SU-DHL-6 (cell line): ENCODE measurements around the gene CDC42BPG.

Experiments used
- H2AFZ ChIP-seq: fragments of 200-600 bp; sonication (generic); 2 replicates; pipeline ENCODE4 v1.6.1; 2014; ENCODE audit warnings: low read depth, mild to moderate bottlenecking, moderate library complexity, mixed read lengths, antibody characterized with exemption, low read length; ENCODE audit not compliant: severe bottlenecking
- H3F3A ChIP-seq: fragments of 200-600 bp; shearing (Covaris generic); 2 replicates; pipeline ENCODE4 v1.6.0; 2016; ENCODE audit warnings: antibody characterized with exemption, mild to moderate bottlenecking; ENCODE audit not compliant: insufficient read depth
- H3K27ac ChIP-seq: fragments of 200-600 bp; sonication (generic); 2 replicates; pipeline ENCODE4 v1.5.1; 2016; ENCODE audit warnings: low read depth, mild to moderate bottlenecking, low read length, moderate library complexity, mixed read lengths
- H3K27me3 ChIP-seq: fragments of 200-600 bp; sonication (generic), shearing (Covaris generic); 2 replicates; pipeline ENCODE4 v1.6.0; 2014; ENCODE audit warnings: mild to moderate bottlenecking, low read length
- H3K36me3 ChIP-seq: fragments of 200-600 bp; sonication (generic); 2 replicates; pipeline ENCODE4 v1.6.1; 2014; ENCODE audit warnings: mild to moderate bottlenecking, low read length, mixed read lengths
- H3K4me2 ChIP-seq: fragments of 300-600, 200-600 bp; shearing (Covaris generic), sonication (generic); 2 replicates; pipeline ENCODE4 v1.6.0; 2014; ENCODE audit warnings: low read length, low read depth, mild to moderate bottlenecking; ENCODE audit not compliant: poor library complexity, severe bottlenecking
- H3K4me3 ChIP-seq: fragments of 200-600 bp; sonication (generic); 2 replicates; pipeline ENCODE4 v1.5.1; 2014; ENCODE audit warnings: antibody characterized with exemption, low read length, mild to moderate bottlenecking, mixed read lengths; ENCODE audit not compliant: insufficient read depth, poor library complexity, severe bottlenecking
- H3K79me2 ChIP-seq: fragments of 200-600 bp; sonication (generic); 2 replicates; pipeline ENCODE4 v1.6.1; 2014; ENCODE audit warnings: mild to moderate bottlenecking, low read length, moderate library complexity; ENCODE audit not compliant: insufficient read depth
- H3K9ac ChIP-seq: fragments of 200-600 bp; sonication (generic); 2 replicates; pipeline ENCODE4 v1.7.0; 2014; ENCODE audit warnings: mild to moderate bottlenecking, low read length
- H3K9me2 ChIP-seq: fragments of 200-600 bp; sonication (generic); replicated peaks from 2 replicates; pipeline ENCODE4 v1.6.1; 2014; ENCODE audit warnings: low read length; ENCODE audit not compliant: insufficient read depth
- H3K9me3 ChIP-seq: fragments of 200-600 bp; sonication (generic); 2 replicates; pipeline ENCODE4 v1.6.1; 2014; ENCODE audit warnings: low read length, mixed read lengths; ENCODE audit not compliant: insufficient read depth
- H4K20me1 ChIP-seq: fragments of 200-600 bp; sonication (generic); 2 replicates; pipeline ENCODE4 v1.6.1; 2014; ENCODE audit warnings: low read depth, mild to moderate bottlenecking, antibody characterized with exemption, low read length, moderate library complexity, mixed read lengths
- CTCF ChIP-seq: fragments of 200-600 bp; sonication (generic); IDR thresholded peaks from one replicate; pipeline ENCODE4 v1.5.1; 2017; ENCODE audit warnings: antibody characterized with exemption, mild to moderate bottlenecking, low read length, moderate library complexity; ENCODE audit not compliant: insufficient read depth, poor library complexity, severe bottlenecking
- EZH2phosphoT487 ChIP-seq: fragments of 200-600 bp; sonication (generic), shearing (Covaris generic); conservative IDR thresholded peaks from 2 replicates; pipeline ENCODE4 v1.6.1; 2018; ENCODE audit warnings: mild to moderate bottlenecking, antibody characterized with exemption, low read length, moderate library complexity, mixed read lengths

The CDC42BPG gene

GRCh38 chr11:64784813-64785581, 59.5 kb downstream of the CDC42BPG start:
- H3K9ac ChIP-seq: no peak overlapping the region
- peaks cover 17% of the 10 kb centered on the region for H3F3A ChIP-seq
- H3K79me2 ChIP-seq: no peaks in the 10 kb centered on the region
- H3K36me3 ChIP-seq: no peaks in the 10 kb centered on the region
- no peaks in the 10 kb centered on the region for H3K27me3 ChIP-seq
- no peaks in the 10 kb centered on the region for H4K20me1 ChIP-seq
- H2AFZ ChIP-seq: no peak overlapping the region
- no peaks in the 10 kb centered on the region for H3K9me2 ChIP-seq
- no peak overlapping the region for H3K4me2 ChIP-seq
- H3K4me3 ChIP-seq: no peak overlapping the region
- no peak for TF ChIP-seq CTCF
- no peak for TF ChIP-seq EZH2phosphoT487
- no peaks in the 10 kb centered on the region for H3K9me3 ChIP-seq
- H3K27ac ChIP-seq: no peak overlapping the region

GRCh38 chr11:64778473-64779298, 65.8 kb downstream of the CDC42BPG start, which contains the start of gene SF1:
TSS of gene SF1 (minus strand) at chr11:64778542. CDS start at chr11:64778392, 150 bp downstream.
- no peaks in the 10 kb centered on the region for H3K9me2 ChIP-seq
- H3K4me3 ChIP-seq: peak within 1 kb of the TSS; percentile 87
- peaks cover 35% of the 10 kb centered on the region for H4K20me1 ChIP-seq
- peak within 1 kb of the TSS; percentile 89 for H3K9ac ChIP-seq
- H3K27me3 ChIP-seq: no peaks in the 10 kb centered on the region
- H2AFZ ChIP-seq: peak within 1 kb of the TSS; percentile 73
- TF ChIP-seq EZH2phosphoT487: no peak
- TF ChIP-seq CTCF: no peak
- peaks cover 39% of the 10 kb centered on the region for H3K79me2 ChIP-seq
- peak within 1 kb of the TSS; percentile 90 for H3K4me2 ChIP-seq
- H3K36me3 ChIP-seq: peaks cover 35% of the 10 kb centered on the region
- no peaks in the 10 kb centered on the region for H3K9me3 ChIP-seq
- H3F3A ChIP-seq: peaks cover 38% of the 10 kb centered on the region
- peak within 1 kb of the TSS; percentile 91 for H3K27ac ChIP-seq

- peaks cover 40% of the 10 kb centered on the region for H3K36me3 ChIP-seq
Measured at GRCh38 chr11:64778223-64778472, 66.3 kb downstream of the CDC42BPG start.

More at GRCh38 chr11:64778223-64778472, 66.3 kb downstream of the CDC42BPG start:
- Histone ChIP-seq H3K27me3 (no peaks in the 10 kb centered on the region), H3K4me3 (peak overlapping the region; percentile 77), H2AFZ (no peak overlapping the region), H3K27ac (peak overlapping the region; percentile 91), H3K9me3 (no peaks in the 10 kb centered on the region), H3K9me2 (no peaks in the 10 kb centered on the region), H3K79me2 (peaks cover 44% of the 10 kb centered on the region), H3F3A (peaks cover 43% of the 10 kb centered on the region), H3K9ac (peak overlapping the region; percentile 89), H4K20me1 (peaks cover 41% of the 10 kb centered on the region), H3K4me2 (peak overlapping the region; percentile 45)
- no peak for TF ChIP-seq EZH2phosphoT487
- no peak for TF ChIP-seq CTCF
